OCI-LY3 (cell line): Measurements from ENCODE around the gene QSER1.
"Not testable (repeated sequence)": the region's sequence is repeated elsewhere in the genome, so short reads cannot be mapped to it uniquely, and the experiment has no call there.

Source experiments
- H2AFZ ChIP-seq: fragments of 200-600, 300-600 bp; shearing (Covaris generic); 2 replicates; pipeline ENCODE4 v1.6.0; 2014; ENCODE audit warnings: antibody characterized with exemption, low read depth, low read length
- H3K27ac ChIP-seq: fragments of 200-600, 300-600 bp; sonication (generic); 2 replicates; pipeline ENCODE4 v1.5.1; 2014; ENCODE audit warnings: mild to moderate bottlenecking, low read length, moderate library complexity, mixed read lengths
- H3K27me3 ChIP-seq: fragments of 200-600, 300-600 bp; sonication (generic); 2 replicates; pipeline ENCODE4 v1.6.1; 2014; ENCODE audit warnings: low read depth, low read length, mixed read lengths
- H3K36me3 ChIP-seq: fragments of 200-600, 300-600 bp; sonication (generic); replicated peaks from 2 replicates; pipeline ENCODE3; 2014; ENCODE audit warnings: low read depth, low read length, mixed read lengths
- H3K4me1 ChIP-seq: fragments of 300-600, 200-600 bp; sonication (generic); 2 replicates; pipeline ENCODE4 v1.6.1; 2014; ENCODE audit warnings: low read length, mixed read lengths
- H3K4me2 ChIP-seq: fragments of 200-600, 300-600 bp; sonication (generic); 2 replicates; pipeline ENCODE4 v1.6.1; 2014; ENCODE audit warnings: low read length, mixed read lengths
- H3K4me3 ChIP-seq: fragments of 300-600, 200-600 bp; sonication (generic); 2 replicates; pipeline ENCODE4 v1.5.1; 2014; ENCODE audit warnings: antibody characterized with exemption, mild to moderate bottlenecking, low read length, moderate library complexity
- H3K79me2 ChIP-seq: fragments of 300-600, 200-600 bp; shearing (Covaris generic); 2 replicates; pipeline ENCODE4 v1.6.1; 2014; ENCODE audit warnings: mild to moderate bottlenecking, low read length, mixed read lengths
- H3K9ac ChIP-seq: fragments of 300-600, 200-600 bp; shearing (Covaris generic); 2 replicates; pipeline ENCODE4 v1.6.0; 2014; ENCODE audit warnings: mild to moderate bottlenecking, low read length, moderate library complexity
- H3K9me3 ChIP-seq: fragments of 200-600, 300-600 bp; shearing (Covaris generic); 2 replicates; pipeline ENCODE4 v1.6.1; 2014; ENCODE audit warnings: low read length, mixed read lengths; ENCODE audit not compliant: insufficient read depth
- H4K20me1 ChIP-seq: fragments of 200-600, 300-600 bp; sonication (generic); 2 replicates; pipeline ENCODE4 v1.6.1; 2016; ENCODE audit warnings: low read length, mixed read lengths; ENCODE audit not compliant: insufficient read depth
- CTCF ChIP-seq: fragments of 200-600, 300-600 bp; sonication (generic); IDR thresholded peaks from 2 replicates; pipeline ENCODE4 v1.5.1; 2014; ENCODE audit warnings: antibody characterized with exemption, low read length, low read depth
- EZH2phosphoT487 ChIP-seq: fragments of 200-600 bp; shearing (Covaris generic); IDR thresholded peaks from 2 replicates; pipeline ENCODE4 v1.6.1; 2018; ENCODE audit warnings: antibody characterized with exemption, mixed run types, low read depth

Gene QSER1

DNA sequence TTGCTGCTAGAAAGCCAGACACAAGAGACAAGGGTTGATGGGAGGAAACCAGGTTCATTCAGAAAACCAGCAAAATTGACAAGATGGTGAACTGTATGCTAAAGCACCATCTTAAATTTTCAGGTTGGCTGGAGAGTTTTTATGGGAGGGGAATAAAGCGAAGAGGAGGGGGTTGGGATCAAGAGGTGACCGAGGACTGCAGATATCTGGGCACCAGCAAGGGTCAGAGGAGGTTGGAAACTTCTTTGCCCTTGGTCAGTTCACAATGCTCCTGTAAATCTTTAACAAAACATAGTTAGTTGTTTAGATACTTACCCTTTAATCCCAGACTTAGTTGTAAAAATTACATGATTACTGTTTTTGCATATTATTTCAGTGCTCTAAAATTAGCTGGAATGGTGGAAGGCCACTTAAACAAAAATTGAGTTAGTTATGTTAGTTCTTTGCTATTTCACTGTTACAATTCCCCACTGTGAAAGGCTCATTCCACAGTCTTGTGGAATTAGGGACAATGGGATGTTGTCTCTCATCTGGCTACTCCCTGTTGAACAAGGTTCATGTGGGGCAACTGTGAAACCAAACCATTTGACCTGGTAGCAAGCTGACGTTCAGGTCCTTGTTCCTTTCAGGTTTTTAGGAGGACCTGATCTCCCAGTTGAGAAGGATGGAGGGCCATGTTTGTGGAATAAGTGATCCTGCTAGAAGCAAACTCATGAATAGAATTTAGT is 30.6 kb upstream of the QSER1 start:
- H3K4me1 ChIP-seq, result no peaks in the 10 kb centered on the region
- no peaks in the 10 kb centered on the region for H4K20me1 ChIP-seq
- no peaks in the 10 kb centered on the region for H3K36me3 ChIP-seq
- H3K27me3 ChIP-seq, result peaks cover 3% of the 10 kb centered on the region; the same call in 1 of the 2 replicates
- H3K4me2 ChIP-seq, result no peak overlapping the region
- H3K27ac ChIP-seq, result no peak overlapping the region
- no peaks in the 10 kb centered on the region for H3K9me3 ChIP-seq
- no peaks in the 10 kb centered on the region for H3K79me2 ChIP-seq
- no peak overlapping the region for H3K4me3 ChIP-seq
- no peak overlapping the region for H2AFZ ChIP-seq
- TF ChIP-seq EZH2phosphoT487, result no peak
- no peak for TF ChIP-seq CTCF
- H3K9ac ChIP-seq, result no peak overlapping the region

DNA sequence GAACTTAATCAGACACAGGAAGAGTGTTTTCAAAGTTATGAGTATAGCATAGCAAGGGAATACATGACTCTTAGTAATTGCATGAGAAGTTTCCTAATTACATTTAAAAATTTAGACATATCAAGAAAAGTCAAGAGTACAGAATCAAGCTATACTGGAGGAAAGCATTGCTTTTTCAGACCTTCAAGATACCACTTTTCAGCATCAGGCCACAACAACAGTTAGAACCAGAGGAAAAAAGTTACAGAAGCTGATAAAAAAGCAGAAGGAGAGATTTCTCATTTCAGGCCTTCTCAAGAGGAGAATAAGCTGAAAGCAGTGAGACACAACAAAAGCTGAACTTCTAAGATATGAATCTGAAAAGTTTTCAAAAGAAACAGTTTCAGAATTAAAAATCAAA is 28.1 kb upstream of the QSER1 start:
- TF ChIP-seq EZH2phosphoT487 (no peak), CTCF (no peak)
- Histone ChIP-seq H3K9ac (no peak overlapping the region), H3K79me2 (no peaks in the 10 kb centered on the region), H4K20me1 (no peaks in the 10 kb centered on the region), H2AFZ (no peak overlapping the region), H3K4me2 (no peak overlapping the region), H3K36me3 (no peaks in the 10 kb centered on the region), H3K4me1 (no peaks in the 10 kb centered on the region), H3K9me3 (no peaks in the 10 kb centered on the region), H3K27ac (no peak overlapping the region), H3K27me3 (peaks cover 3% of the 10 kb centered on the region; the same call in 1 of the 2 replicates), H3K4me3 (no peak overlapping the region)

DNA sequence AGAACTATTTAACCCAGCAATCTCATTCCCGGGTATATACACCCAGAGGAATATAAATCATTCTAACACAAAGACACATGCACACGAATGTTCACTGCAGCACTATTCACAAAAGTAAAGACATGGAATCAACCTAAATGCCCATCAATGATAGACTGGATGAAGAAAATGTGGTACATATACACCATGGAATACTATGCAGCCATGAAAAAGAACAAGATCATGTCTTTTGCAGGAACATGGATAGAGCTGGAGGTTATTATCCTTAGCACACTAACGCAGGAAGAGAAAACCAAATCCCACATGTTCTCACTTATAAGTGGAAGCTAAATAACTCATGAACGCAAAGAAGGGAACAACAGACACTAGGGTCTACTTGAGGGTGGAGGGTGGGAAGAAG is 23.9 kb upstream of the QSER1 start:
- not testable (repeated sequence) for H2AFZ ChIP-seq, H3K36me3 ChIP-seq, H3K4me2 ChIP-seq, H3K9ac ChIP-seq, H3K27me3 ChIP-seq, H4K20me1 ChIP-seq, H3K79me2 ChIP-seq, H3K4me1 ChIP-seq, H3K4me3 ChIP-seq, H3K9me3 ChIP-seq, H3K27ac ChIP-seq

GRCh38 chr11:32870676-32871075 is 21.9 kb upstream of the QSER1 start:
- H3K4me1 ChIP-seq, result no peaks in the 10 kb centered on the region
- H3K36me3 ChIP-seq, result no peaks in the 10 kb centered on the region
- no peaks in the 10 kb centered on the region for H3K9me3 ChIP-seq
- H4K20me1 ChIP-seq, result no peaks in the 10 kb centered on the region
- no peak overlapping the region for H3K9ac ChIP-seq
- H3K4me2 ChIP-seq, result no peak overlapping the region
- TF ChIP-seq CTCF (peak; percentile 42), EZH2phosphoT487 (no peak)
- no peak overlapping the region for H3K27ac ChIP-seq
- no peak overlapping the region for H3K4me3 ChIP-seq
- H3K79me2 ChIP-seq, result no peaks in the 10 kb centered on the region
- H3K27me3 ChIP-seq, result peaks cover 7% of the 10 kb centered on the region; the same call in 1 of the 2 replicates
- H2AFZ ChIP-seq, result no peak overlapping the region
